Left lung (tissue), 10 donors: Measurements from ENCODE around the gene CIB4. TPM values are rescaled to one million over a fixed set of nuclear protein-coding genes. Genes with fewer than 3 reads are reported as not detected.
A peak's percentile ranks its signal among the peaks of the same experiment; 100 is the strongest.

ENCODE experiments used
- ATAC-seq: fragments of 200-7000 bp; cut with Tn5 transposase; one replicate; pipeline ENCODE4 v1.9.1; 2020; ENCODE audit warnings: moderate library complexity
- DNase-seq, 4 donors: peaks; one replicate each; pipeline ENCODE4 v3.0.0-alpha.2; 2013 to 2020
- H3K27ac ChIP-seq, 2 donors: fragments of 200-600 bp; sonication (generic) in 1 of 2; one replicate each; pipeline versions ENCODE4 v1.5.0 to v1.8.0; 2020 to 2021
- H3K27me3 ChIP-seq, 2 donors: fragments of 200-600 bp; sonication (generic) in 1 of 2; one replicate each; pipeline versions ENCODE4 v1.5.0 to v1.8.0; 2020 to 2021
- H3K36me3 ChIP-seq, 2 donors: fragments of 200-600 bp; sonication (generic) in 1 of 2; one replicate each; pipeline versions ENCODE4 v1.5.0 to v1.8.0; 2020 to 2021
- H3K4me1 ChIP-seq, 2 donors: fragments of 200-600 bp; one replicate each; pipeline ENCODE4 v1.8.0; 2021
- H3K4me3 ChIP-seq, 2 donors: fragments of 200-600 bp; sonication (generic) in 1 of 2; one replicate each; pipeline versions ENCODE4 v1.5.0 to v1.8.0; 2020 to 2021; ENCODE audit warnings: mild to moderate bottlenecking in 1 of 2
- H3K9me3 ChIP-seq, 2 donors: fragments of 200-600 bp; sonication (generic) in 1 of 2; one replicate each; pipeline versions ENCODE4 v1.5.0 to v1.8.0; 2020 to 2021
- CTCF ChIP-seq, 2 donors: fragments of 200-600 bp; sonication (generic) in 1 of 2; IDR thresholded peaks; one replicate each; pipeline versions ENCODE4 v1.5.0 to v1.8.0; 2021; ENCODE audit warnings: antibody characterized with exemption in 2 of 2
- intact Hi-C, 2 donors: fragments of 100-400 bp; cut with DNase I; formaldehyde crosslinking; loops; one replicate each; pipeline versions ENCODE4 v1.11.2 to v1.14.2; 2022
- polyA plus RNA-seq, 6 donors: library from polyadenylated mRNA; unstranded; fragments of 120-200 nt; gene quantifications; one replicate each; pipeline ENCODE4 v1.2.1, GENCODE V29; 2013; ENCODE audit not compliant: insufficient read length in 6 of 6
- total RNA-seq, 2 donors: library from RNA; stranded (reverse); fragmentation: NEBNext Ultra II Directional; extraction: Animal tissue kit (Norgen Biotek cat#: 25700); gene quantifications; one replicate each; pipeline ENCODE4 v1.2.1, GENCODE V29; 2021
- donor health status: DM: no; HTN: yes; CAD: no.
- donor health status: DM: no; HTN: no; CAD: no.

CIB4 gene
- total and polyA plus RNA-seq, 8 donors = 1.0 to 2.4 (median 1.8) TPM; not detected in 2

GRCh38 chr2:26627350-26628105 is 13.6 kb downstream of the CIB4 start:
- Histone ChIP-seq H3K4me1 (no peaks in the 10 kb centered on the region), H3K36me3 (no peaks in the 10 kb centered on the region), H3K9me3 (no peaks in the 10 kb centered on the region), H3K27ac (no peak overlapping the region), H3K4me3 (no peak overlapping the region), H3K27me3 (no peaks in the 10 kb centered on the region)
- intact Hi-C loops = no loop called here
- TF ChIP-seq CTCF (IDR thresholded peaks at IDR 0.05) = no peak
- DNase-seq (no peak), ATAC-seq (no peak)

- intact Hi-C loops = no loop called here
- no peak for ATAC-seq
- Histone ChIP-seq H3K36me3 (no peaks in the 10 kb centered on the region), H3K27ac (no peak overlapping the region), H3K4me1 (no peaks in the 10 kb centered on the region), H3K27me3 (no peaks in the 10 kb centered on the region), H3K4me3 (no peak overlapping the region), H3K9me3 (no peaks in the 10 kb centered on the region)
- TF ChIP-seq CTCF (IDR thresholded peaks at IDR 0.05) = no peak
- DNase-seq = no peak
Observed at GRCh38 chr2:26626606-26627005, 14.6 kb downstream of the CIB4 start.

GRCh38 chr2:26623541-26624495 is 17.3 kb downstream of the CIB4 start:
- ATAC-seq (peak; percentile 45), DNase-seq (peak in 2 of 4 donors; percentile 53 to 64)
- H3K27ac ChIP-seq = no peak overlapping the region
- no peak overlapping the region for H3K4me3 ChIP-seq
- no peaks in the 10 kb centered on the region for H3K9me3 ChIP-seq
- no peak for TF ChIP-seq CTCF (IDR thresholded peaks at IDR 0.05)
- intact Hi-C loops = no loop called here
- no peaks in the 10 kb centered on the region for H3K36me3 ChIP-seq
- no peaks in the 10 kb centered on the region for H3K4me1 ChIP-seq
- peaks cover 0 to 3% of the 10 kb centered on the region in 2 donors for H3K27me3 ChIP-seq

- intact Hi-C loops = no loop called here
- Histone ChIP-seq H3K36me3 (no peaks in the 10 kb centered on the region), H3K4me1 (no peaks in the 10 kb centered on the region), H3K9me3 (no peaks in the 10 kb centered on the region), H3K4me3 (no peak overlapping the region), H3K27ac (no peak overlapping the region), H3K27me3 (peaks cover 0 to 9% of the 10 kb centered on the region in 2 donors)
- ATAC-seq (no peak), DNase-seq (no peak)
- no peak for TF ChIP-seq CTCF (IDR thresholded peaks at IDR 0.05)
Observed at GRCh38 chr2:26621469-26622199, 19.5 kb downstream of the CIB4 start.
